NOMO-1 (cell line): ENCODE results near the gene PRDM16.

Source experiments
- DNase-seq, 2 experiments: peaks; one replicate each; lab custom pipeline; 2025; ENCODE audit not compliant: unreplicated experiment in 2 of 2; lab: John Stamatoyannopoulos, UW

Gene PRDM16

DNA sequence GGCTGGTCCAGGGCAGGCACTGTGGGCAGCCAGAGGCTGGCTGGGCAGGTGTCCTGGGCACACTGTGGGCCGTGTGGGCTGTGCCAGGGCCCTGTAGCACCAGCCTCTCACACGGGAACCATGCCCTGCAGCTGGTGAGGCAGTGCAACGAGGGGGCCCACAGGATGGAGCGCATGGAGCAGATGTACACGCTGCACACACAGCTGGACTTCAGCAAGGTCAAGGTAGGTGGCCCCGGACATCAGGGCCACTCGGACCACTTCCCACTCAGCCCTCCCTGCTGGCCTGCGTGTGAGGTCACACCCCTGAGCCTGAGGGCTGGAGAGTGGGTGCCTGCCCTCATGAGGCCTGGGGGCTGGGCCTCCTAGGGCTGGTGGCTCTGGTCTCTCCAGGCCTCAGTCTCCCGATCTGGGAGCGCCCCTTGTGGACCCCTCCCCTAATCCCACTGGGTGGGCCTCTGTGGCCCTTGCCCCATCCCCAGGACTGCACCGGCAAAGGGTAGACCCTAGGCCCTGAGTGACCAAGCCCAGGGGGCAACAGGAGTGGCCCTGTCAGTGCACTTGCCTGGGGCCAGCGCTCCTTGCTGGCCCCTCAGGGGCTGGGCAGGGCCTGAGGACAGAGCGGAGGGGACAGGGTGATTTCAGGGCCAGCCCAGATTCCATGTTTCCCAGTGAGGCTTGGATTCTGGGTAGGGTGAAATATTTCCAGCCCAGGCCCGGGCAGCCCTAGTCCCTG is 407.0 kb downstream of the PRDM16 start:
- no peak for DNase-seq

DNA sequence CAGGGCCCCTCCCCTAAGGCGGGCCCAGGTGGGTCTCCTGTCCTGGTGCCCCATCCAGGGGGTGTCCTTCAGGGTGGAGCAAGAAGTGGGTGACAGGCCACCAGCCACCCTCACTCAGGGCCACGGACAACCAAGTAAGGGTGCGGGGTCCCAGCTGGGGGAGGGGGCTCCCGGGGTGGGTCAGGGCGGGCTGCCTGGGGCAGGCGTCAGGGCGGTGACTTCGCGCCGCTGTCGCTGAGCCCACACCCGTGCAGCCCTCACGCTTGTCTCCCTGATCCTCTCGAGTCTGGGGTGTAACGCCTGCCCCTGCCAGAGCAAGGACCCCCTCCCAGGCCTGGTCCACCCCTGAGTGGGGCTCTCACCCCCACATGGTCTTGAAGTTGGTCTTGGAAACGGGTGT is 407.7 kb downstream of the PRDM16 start:
- DNase-seq, result no peak

DNA sequence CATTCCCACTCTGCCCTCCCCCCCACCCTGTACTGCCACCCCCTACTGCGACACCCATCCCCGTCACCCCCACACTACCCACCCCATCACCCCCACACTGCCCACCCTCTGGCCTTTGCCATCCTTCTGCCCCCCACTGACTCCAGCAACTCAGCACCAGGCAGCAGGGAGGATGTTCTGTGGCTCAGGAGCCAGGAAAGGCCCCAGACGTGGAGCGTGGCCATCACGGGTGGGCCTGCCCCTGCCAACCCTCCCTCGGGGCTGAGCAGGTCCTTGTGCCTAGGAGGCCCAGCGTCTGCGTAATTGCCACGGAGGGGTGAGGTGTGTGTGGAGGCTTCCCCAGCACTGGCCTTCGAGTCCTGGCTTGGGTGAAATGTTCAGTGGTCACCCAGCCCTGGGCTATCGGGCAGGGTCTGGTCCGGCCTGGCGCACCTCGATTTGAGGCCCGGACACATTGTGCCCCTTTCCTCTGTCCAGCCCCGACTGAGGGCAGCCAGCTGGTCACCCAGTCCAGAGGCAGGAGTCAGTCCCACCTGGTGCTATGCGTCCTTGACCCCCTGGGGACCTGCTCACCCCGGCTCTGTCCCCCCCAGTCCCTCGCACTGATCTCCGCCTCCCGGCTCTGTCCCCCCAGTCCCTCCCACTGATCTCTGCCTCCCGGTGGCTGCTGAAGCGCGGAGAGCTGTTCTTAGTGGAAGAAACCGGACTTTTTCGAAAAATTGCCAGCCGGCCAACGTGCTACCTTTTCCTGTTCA is 408.4 kb downstream of the PRDM16 start:
- no peak for DNase-seq

DNA sequence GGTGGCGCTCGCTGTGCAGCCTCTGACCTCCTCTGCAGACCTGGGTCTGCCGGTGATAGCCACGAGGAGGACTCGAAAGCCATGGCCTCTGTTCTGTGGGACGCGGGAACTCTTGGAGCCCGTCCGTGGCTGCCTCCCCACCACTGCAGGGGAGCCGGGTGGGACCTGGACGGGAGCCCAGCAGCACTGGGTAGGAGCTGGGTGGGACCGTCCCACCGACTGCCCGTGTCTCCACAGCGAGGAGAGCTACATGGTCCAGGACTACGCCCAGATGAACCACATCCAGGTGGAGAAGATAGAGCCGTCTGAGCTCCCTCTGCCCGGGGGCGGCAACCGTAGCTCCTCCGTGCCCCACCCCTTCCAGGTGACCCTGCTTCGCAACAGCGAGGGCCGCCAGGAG is 409.2 kb downstream of the PRDM16 start:
- no peak for DNase-seq

DNA sequence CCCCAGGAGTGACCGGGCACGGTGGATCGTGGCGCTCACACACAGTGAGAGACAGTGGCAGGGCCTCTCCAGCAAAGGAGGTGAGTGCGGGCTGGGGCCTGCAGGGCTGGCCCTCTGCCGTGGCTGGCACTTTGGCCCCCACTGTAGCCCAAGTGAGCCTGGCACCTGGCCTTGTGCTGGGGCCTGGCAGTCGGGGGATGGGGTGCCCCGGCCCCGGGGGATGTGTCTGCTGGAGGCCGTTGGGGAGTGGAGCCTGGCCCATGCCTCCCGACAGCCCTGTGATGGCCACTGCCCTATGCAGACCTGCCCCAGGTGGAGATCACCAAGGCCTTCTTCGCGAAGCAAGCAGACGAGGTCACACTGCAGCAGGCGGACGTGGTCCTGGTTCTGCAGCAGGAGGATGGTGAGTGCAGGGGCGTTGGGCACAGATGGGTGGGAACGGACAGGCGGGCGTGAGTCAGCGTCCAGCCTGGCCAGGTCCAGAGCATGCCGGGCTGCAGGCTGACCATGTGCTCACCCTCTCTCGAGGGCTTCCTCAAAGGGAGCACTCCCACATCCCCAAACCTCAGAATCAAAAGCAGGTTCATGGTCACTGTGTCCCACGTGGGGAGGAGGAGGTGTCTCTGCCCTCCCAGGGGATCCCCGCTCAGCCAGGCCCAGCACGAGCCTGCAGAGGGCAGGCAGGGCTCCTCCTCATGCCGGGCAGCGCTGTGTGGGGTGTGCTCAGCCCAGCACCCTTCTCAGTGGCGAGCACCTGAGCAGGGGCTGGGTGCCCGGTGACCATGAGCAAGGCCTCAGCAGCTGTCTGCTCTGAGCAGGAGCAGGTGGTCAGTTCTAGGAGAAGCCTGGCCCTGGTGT is 410.7 kb downstream of the PRDM16 start:
- no peak for DNase-seq

DNA sequence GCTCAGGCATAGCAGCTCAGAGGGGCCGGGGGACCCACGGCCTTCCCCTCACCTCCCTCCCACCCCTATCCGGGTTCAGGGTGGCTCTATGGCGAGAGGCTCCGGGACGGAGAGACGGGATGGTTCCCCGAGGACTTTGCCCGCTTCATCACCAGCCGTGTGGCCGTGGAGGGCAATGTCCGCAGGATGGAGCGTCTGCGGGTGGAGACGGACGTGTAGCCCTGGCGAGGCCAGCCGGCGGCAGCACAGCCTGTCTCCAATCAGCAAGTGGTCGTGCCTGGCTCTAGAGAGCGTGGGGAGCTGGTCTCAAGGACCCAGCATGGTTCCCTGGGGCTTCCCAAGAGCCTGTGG is 411.3 kb downstream of the PRDM16 start:
- DNase-seq, result no peak

DNA sequence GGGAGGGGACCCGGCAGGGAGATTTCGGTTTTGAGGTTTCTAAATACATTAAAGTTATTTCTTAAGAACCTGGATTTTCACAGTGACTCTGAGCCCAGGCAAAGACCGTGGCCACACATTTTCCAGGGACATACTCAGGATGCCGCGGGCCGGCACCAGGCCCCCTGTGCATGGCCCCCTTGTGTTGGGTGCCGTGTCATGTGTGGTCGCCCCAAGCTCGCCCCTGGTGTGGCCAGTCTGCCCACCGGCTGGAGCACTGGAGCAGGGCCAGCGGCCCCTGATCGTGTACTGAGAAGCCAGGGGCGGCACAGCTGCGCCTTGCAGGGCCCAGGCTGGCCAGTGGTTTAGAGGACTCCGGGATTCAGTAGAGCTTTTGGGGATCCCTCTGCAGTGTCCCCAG is 412.0 kb downstream of the PRDM16 start:
- no peak for DNase-seq

DNA sequence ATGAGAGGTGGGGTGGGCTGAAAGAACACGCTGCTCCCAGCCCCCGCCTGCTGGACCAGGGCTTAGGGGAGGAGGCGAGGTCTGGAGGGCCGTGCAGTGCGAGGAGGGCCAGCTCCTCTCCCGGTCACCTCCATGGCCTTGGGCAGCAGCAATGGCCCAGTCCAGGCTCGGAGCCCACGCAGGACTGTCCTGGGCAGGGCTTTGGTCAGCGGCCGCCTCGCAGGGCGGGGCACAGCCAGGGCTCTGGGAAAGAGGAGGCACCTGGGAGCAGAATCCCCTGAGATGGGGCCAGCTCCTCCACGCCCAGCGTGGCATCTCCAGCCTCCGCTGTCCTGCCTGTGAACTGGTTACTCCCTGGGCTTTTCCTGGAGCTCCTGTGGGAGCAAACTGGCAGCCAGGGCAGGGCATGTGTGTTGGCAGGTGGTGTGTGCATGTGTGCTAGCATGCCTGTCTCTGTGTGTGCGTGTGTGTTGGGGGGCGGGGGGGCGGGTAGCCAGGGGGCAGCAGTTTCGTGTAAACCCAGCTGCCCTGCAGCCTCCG is 412.9 kb downstream of the PRDM16 start:
- no peak for DNase-seq

DNA sequence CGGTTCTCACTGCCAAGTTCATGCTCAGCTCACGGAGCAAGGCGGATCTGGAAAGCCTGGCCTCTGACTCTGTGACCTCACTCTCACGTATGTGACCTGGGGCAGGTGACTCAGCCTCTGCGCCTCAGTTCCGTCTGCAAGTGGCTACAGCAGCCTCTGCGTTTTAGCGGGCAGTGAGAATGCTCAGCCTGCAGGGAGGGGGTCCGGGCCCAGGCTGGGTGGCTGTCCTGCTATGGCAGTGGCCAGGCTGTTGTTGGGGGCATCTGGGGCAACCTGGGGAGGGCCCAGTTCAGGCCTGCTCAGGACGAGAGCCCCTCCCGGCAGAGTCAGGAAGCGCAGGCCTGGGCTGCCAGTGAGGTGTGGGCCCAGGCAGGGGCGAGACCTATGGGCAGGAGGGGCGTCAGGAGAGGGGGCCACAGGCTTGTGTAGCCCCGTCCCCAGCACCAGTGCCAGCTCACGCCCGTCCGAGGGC is 413.4 kb downstream of the PRDM16 start:
- no peak for DNase-seq

DNA sequence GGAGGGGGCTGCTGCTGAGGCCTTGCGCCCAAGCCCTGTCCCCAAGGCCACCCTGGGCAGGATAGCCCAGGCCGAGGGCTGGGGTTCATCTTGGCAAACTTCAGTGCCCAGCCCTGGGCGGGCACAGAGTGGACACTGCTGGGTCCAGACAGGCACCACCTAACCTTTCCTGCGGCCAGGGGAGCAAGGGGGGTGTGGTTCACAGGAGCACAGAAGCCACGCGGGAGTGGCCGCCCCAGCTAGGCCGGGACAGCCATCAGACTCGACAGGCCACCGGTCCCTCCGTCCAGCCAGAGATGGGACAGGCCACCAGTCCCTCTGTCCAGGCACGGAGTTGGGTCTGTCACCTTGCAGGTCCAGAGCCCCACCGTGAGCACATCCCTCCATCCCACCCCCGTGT is 414.4 kb downstream of the PRDM16 start:
- no peak for DNase-seq

DNA sequence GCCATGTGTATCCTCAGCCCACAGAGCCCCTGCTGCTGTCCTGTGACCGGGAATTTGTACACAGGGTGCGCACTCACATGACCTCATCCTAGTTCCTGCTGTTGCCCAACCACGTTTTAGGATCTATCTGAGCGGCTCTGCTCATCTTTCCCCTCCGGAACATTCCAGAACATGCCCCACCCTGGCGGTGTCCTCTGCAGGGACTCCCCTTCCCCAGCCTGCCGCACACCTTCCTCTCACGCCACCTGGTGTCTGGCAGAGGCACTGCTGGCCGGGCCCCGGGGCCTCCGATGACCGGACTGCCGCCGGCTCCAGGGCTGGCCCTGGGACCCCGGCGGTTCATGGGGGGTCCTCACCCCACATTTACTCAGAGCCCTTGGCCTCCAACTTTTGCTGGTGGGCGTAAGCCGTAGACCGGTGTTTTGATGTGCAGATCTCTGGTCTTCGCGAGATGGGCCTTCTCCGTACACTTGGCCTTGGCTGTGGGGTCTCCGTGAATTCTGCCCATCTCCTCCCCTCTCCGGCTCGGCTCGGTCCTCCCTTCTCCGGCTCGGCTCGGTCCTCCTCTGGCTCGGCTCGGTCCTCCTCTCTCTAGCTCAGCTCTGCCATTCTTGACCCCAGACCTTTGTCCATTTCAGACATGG is 414.9 kb downstream of the PRDM16 start:
- DNase-seq, result no peak

DNA sequence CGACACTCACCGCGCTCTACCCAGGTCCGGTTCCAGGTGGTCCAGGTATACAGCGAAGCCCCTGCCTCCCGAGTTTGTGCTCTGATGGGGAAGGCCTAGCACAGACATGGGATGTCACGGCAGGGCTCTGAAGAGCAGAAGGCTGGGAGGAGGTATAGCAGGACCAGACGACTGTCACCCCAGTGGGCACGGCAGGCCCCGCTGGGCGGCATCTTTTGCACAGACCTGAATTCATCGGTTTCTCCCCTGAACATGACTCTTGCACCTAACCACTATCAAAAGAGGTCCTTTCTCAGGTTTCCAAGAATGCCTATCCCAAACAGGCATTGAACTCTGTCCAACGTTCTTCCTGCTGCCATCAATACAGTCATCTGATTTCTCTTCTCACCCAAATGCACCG is 416.0 kb downstream of the PRDM16 start:
- DNase-seq, result no peak
